ENCODE measurements around the gene LRRC45.

Gene LRRC45

GRCh38 chr17:81993729-81994592 lies 29.1 kb upstream of the LRRC45 start:
- DNase-seq (ENCODE audit: low read depth, low spot score), result peak; percentile 46

- peak; percentile 18 for DNase-seq (ENCODE audit: low read depth, low spot score)
Measured at GRCh38 chr17:81994593-81995462, 28.3 kb upstream of the LRRC45 start.

GRCh38 chr17:81995463-81996231 lies 27.5 kb upstream of the LRRC45 start:
- DNase-seq (ENCODE audit: low read depth, low spot score), result peak; percentile 7

- no peak for DNase-seq (ENCODE audit: low read depth, low spot score)
Measured at GRCh38 chr17:81996232-81996756, 26.8 kb upstream of the LRRC45 start.

- no peak for DNase-seq (ENCODE audit: low read depth, low spot score)
Measured at GRCh38 chr17:81996757-81997441, 26.2 kb upstream of the LRRC45 start.

GRCh38 chr17:81998212-81998611 lies 24.9 kb upstream of the LRRC45 start:
- DNase-seq (ENCODE audit: low read depth, low spot score), result no peak

- DNase-seq (ENCODE audit: low read depth, low spot score), result no peak
Measured at GRCh38 chr17:81998691-81999438, 24.2 kb upstream of the LRRC45 start.

GRCh38 chr17:81999587-81999975 lies 23.5 kb upstream of the LRRC45 start:
- DNase-seq (ENCODE audit: low read depth, low spot score), result no peak

GRCh38 chr17:81999976-82000802 lies 22.9 kb upstream of the LRRC45 start:
- peak; percentile 85 for DNase-seq (ENCODE audit: low read depth, low spot score)

GRCh38 chr17:82000803-82001570 lies 22.1 kb upstream of the LRRC45 start:
- peak; percentile 59 for DNase-seq (ENCODE audit: low read depth, low spot score)

GRCh38 chr17:82001571-82002056 lies 21.5 kb upstream of the LRRC45 start:
- DNase-seq (ENCODE audit: low read depth, low spot score), result no peak

GRCh38 chr17:82003411-82004381 lies 19.4 kb upstream of the LRRC45 start:
- peak; percentile 87 for DNase-seq (ENCODE audit: low read depth, low spot score)

- no peak for DNase-seq (ENCODE audit: low read depth, low spot score)
Measured at GRCh38 chr17:82004517-82005455, 18.3 kb upstream of the LRRC45 start.

- DNase-seq (ENCODE audit: low read depth, low spot score), result no peak
Measured at GRCh38 chr17:82005701-82006348, 17.3 kb upstream of the LRRC45 start.

- DNase-seq (ENCODE audit: low read depth, low spot score), result no peak
Measured at GRCh38 chr17:82006468-82007227, 16.5 kb upstream of the LRRC45 start.

Measured in ELF-1 (cell line).